ENCODE measurements around the gene ARL14EP. TPM values are rescaled to one million over a fixed set of nuclear protein-coding genes. Genes with fewer than 3 reads are reported as not detected.

ARL14EP gene
- total RNA-seq, 4 donors from 2014 or later = 38.5 to 90.2 (median 56.1) TPM

DNA sequence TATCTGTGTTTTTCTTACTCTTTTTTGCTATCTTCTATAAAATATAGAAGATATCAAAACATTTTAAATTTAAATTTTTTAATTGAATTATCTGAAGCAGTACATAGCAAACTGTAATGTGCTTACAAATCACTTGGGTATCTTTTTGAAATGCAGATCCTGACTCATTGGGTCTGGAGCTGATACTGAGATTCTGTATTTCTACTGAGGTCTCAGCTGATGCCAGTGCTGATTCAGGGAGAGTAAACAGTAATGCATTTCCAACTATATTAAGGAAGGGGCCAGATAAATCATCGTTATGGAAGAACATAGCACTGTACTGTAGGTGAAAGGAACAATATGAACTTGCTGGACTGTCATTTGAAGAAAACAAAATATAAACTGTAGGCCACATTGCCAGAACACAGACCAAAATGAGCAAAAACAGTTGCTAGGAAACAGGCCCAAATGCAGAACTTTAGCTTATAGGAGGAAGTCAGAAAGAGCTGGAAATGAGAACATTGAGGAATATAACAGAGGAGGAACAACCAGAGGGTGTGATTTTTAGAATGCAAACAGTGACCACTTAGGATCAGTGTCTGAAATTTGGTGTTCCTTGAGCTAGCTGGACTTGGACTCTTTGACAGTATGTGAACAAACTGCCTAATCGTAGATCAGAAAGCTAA is 3.3 kb downstream of the ARL14EP start:
- H3K4me1 ChIP-seq = no peaks in the 10 kb centered on the region
- no peaks in the 10 kb centered on the region for H3K9me3 ChIP-seq
- H3K36me3 ChIP-seq = no peaks in the 10 kb centered on the region
- no peak overlapping the region for H3K4me3 ChIP-seq
- intact Hi-C loops (cut with DNase I; ENCODE audit: low total_unique reads) = no loop called here
- no peak overlapping the region for H3K27ac ChIP-seq
- no peak for DNase-seq
- no peaks in the 10 kb centered on the region for H3K27me3 ChIP-seq
- TF ChIP-seq, protein P1, sequence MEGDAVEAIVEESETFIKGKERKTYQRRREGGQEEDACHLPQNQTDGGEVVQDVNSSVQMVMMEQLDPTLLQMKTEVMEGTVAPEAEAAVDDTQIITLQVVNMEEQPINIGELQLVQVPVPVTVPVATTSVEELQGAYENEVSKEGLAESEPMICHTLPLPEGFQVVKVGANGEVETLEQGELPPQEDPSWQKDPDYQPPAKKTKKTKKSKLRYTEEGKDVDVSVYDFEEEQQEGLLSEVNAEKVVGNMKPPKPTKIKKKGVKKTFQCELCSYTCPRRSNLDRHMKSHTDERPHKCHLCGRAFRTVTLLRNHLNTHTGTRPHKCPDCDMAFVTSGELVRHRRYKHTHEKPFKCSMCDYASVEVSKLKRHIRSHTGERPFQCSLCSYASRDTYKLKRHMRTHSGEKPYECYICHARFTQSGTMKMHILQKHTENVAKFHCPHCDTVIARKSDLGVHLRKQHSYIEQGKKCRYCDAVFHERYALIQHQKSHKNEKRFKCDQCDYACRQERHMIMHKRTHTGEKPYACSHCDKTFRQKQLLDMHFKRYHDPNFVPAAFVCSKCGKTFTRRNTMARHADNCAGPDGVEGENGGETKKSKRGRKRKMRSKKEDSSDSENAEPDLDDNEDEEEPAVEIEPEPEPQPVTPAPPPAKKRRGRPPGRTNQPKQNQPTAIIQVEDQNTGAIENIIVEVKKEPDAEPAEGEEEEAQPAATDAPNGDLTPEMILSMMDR (IDR thresholded peaks at IDR 0.05) = no peak
- no peak for TF ChIP-seq POLR2A (IDR thresholded peaks at IDR 0.05)

DNA sequence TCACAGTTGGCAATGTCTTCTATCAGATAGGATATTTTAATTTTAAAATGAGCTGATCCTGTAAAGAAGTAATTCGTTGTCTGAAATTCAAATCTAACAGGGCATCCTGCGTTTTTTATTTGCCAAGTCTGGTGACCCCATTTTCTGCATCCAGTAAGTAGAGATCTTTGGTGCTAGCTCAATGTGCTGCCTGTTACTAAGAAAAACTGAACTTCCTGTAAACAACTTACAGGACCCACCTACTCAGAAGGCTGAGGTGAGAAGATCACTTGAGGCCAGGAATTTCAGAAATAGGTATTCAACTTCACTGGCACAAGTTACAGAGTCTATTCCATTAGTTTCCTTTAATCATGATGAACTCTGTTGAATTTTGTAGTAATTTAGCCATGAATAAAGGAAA is 4.0 kb downstream of the ARL14EP start:
- H3K4me3 ChIP-seq = no peak overlapping the region
- intact Hi-C loops (cut with DNase I; ENCODE audit: low total_unique reads) = no loop called here
- H3K27me3 ChIP-seq = no peaks in the 10 kb centered on the region
- no peak overlapping the region for H3K27ac ChIP-seq
- no peaks in the 10 kb centered on the region for H3K9me3 ChIP-seq
- no peak for DNase-seq
- H3K4me1 ChIP-seq = no peaks in the 10 kb centered on the region
- H3K36me3 ChIP-seq = no peaks in the 10 kb centered on the region
- no peak for TF ChIP-seq POLR2A (IDR thresholded peaks at IDR 0.05)
- TF ChIP-seq, protein P1 (IDR thresholded peaks at IDR 0.05) = no peak

DNA sequence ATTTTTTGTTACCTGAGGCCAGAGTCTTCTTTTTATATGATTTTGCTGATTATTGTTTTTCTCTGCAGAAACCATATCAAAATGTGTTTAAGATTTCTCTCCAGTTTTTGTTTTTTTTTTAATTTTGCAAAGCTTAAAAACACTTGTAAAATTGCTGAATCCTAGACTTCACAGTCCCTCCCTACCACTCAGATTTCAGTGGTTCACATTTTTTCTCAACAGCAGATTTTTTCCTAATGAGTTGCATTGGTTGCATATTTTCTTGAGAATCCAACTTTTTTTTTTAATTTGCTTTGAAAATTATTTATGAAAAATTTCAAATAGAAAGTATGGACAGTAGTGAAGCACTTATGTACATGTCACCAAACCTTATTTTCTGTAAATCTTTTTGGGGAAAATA is 5.8 kb downstream of the ARL14EP start:
- TF ChIP-seq, protein P1 (IDR thresholded peaks at IDR 0.05) = no peak
- no peak for TF ChIP-seq POLR2A (IDR thresholded peaks at IDR 0.05)
- H3K9me3 ChIP-seq = no peaks in the 10 kb centered on the region
- no peak for DNase-seq
- no peaks in the 10 kb centered on the region for H3K36me3 ChIP-seq
- intact Hi-C loops (cut with DNase I; ENCODE audit: low total_unique reads) = no loop called here
- no peaks in the 10 kb centered on the region for H3K4me1 ChIP-seq
- H3K27me3 ChIP-seq = no peaks in the 10 kb centered on the region
- no peak overlapping the region for H3K27ac ChIP-seq
- H3K4me3 ChIP-seq = no peak overlapping the region

DNA sequence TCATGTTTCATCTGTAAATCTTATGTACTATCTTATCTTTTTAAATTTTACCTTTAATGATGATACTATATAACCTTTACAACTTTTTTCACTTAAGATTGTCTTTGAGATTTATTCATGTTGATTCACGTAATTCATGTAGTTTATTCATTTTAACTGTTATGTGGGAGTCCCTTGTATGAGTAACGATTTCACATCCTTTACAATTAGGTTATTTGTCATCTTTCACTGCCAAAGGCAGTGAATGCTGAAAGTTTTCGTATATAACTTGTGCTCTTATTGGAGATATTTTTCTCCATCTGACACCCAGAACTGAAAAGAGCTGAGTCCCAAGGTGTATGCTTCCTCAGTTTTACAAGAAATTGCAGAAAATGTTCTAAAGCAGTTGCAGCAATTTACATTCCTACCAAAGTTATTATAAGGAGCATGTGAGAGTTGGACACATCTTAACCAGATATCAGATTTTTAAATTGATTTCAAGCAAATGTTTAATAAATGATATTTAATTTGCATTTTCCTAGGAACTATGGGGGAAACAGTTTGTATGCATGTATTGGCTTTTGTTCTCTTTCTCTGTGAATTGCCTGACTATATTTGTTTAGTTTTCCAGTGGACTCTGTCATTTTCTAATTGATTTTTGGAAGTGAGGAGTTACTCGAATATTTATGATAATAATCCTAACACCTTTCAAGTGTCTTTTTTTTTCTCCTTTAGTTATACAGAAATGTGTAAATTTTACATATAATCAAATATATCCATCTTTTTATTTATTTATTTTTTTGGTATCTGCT is 6.4 kb downstream of the ARL14EP start:
- H3K27ac ChIP-seq = no peak overlapping the region
- H3K36me3 ChIP-seq = no peaks in the 10 kb centered on the region
- no peaks in the 10 kb centered on the region for H3K9me3 ChIP-seq
- no peak for TF ChIP-seq POLR2A (IDR thresholded peaks at IDR 0.05)
- TF ChIP-seq, protein P1 (IDR thresholded peaks at IDR 0.05) = no peak
- H3K27me3 ChIP-seq = no peaks in the 10 kb centered on the region
- intact Hi-C loops (cut with DNase I; ENCODE audit: low total_unique reads) = no loop called here
- no peaks in the 10 kb centered on the region for H3K4me1 ChIP-seq
- DNase-seq = no peak
- no peak overlapping the region for H3K4me3 ChIP-seq

DNA sequence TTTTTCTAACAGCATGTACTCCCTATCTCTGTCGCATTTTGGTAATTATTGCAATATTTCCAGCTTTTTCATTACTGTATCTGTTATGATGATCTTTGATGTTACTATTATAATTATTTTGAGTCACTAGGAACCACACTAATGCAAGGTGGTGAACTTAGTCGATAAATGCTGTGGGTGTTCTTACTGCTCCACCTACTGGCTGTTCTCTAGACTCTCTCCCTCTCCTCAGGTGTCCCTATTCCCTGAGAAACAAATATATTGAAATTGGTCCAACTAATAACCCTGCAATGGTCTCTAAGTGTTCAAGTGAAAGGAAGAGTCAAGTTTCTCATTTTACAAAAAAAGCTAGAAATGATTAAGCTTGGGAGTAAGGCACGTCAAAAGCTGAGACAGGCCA is 10.5 kb downstream of the ARL14EP start:
- Histone ChIP-seq H3K4me3 (no peak overlapping the region), H3K4me1 (no peaks in the 10 kb centered on the region), H3K9me3 (no peaks in the 10 kb centered on the region), H3K27ac (no peak overlapping the region), H3K36me3 (no peaks in the 10 kb centered on the region), H3K27me3 (no peaks in the 10 kb centered on the region)
- no peak for TF ChIP-seq POLR2A (IDR thresholded peaks at IDR 0.05)
- TF ChIP-seq, protein P1 (IDR thresholded peaks at IDR 0.05) = peak in 1 of 4 experiments; percentile 10
- DNase-seq = no peak
- intact Hi-C loops (cut with DNase I; ENCODE audit: low total_unique reads) = no loop called here
